IPS DF 4.7 (cell line): ENCODE results near the gene SLC39A11.

ENCODE experiments used
- DNase-seq: peaks from one replicate; pipeline ENCODE4 v3.0.0-alpha.2; 2013; ENCODE audit warnings: low spot score; ENCODE audit errors: extremely low read depth

Gene SLC39A11

DNA sequence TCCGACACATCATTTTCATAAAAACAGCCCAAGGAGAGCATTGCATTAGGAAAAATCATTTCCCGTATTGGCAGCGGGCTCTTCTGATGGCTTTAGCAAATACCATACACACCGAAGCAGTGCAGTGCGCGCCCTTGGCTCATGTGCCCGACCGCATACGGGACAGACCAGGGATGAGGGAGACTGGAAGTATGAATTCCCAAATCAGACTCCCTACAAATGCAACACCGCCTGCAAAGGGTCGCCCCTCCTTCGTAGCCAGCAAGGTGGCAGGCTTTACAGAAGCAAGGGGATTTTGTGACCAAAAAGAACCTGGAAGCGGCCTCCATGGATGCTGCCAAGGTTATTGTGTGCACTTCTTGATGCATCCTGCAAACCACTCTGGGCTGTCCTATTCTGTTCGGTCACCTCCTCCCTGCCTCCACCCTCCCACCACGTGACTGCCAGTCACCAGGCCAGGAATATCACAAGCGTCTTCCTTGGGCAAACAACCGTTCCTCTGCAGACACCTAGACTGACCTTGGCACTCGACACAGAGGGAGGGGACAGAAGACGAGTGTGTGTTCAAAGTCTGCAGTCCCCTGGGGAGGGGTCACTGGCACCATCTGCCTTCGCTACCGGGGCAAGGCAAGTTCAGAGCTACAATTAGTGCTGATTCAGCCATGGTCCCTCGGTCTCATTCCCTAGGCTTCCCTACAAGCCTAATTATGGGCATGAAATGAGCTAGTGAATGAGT lies 460.4 kb downstream of the SLC39A11 start:
- DNase-seq: no peak

DNA sequence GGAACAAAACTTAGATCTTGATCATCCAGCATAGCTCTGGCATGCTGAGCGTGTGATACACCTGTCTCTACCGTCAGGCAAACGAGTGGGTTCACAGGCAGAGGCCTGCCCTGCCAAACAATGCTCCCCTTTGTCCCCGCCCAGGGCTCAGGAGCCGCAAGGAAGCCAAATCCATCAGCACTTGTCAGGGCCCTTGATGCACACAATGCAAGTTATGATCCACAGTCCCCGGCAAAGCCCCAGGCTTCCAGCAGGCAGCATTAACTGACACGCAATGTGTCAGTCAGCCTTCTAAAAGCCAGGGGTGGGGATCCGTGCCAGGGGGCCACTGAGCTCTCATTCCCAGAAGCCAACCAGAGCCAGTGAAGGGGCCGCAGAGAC lies 460.9 kb downstream of the SLC39A11 start:
- DNase-seq: no peak

DNA sequence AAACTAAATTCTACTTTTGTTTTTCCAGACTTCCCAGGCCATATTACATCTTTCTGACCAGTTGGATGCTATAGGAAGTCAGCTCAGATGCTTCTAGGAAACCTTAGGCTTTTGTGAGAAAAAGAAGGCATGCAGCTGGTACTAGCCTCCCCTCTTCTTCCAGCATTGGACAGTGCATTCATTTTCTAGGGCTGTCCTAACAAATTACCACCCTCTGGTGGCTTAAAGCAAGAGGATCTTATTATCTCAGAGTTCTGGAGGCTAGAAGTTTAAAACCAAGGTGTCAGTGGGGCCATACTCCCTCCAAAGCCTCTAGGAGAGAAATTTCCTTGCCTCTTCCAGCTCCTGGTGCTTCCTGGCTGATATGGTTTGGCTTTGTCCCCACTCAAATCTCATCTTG lies 467.8 kb downstream of the SLC39A11 start:
- no peak for DNase-seq

- DNase-seq: no peak
Measured at GRCh38 chr17:72624226-72624625, 468.3 kb downstream of the SLC39A11 start.

- no peak for DNase-seq
Measured at GRCh38 chr17:72622661-72623433, 469.6 kb downstream of the SLC39A11 start.

- DNase-seq: no peak
Measured at GRCh38 chr17:72619976-72620650, 472.4 kb downstream of the SLC39A11 start.

GRCh38 chr17:72618001-72618509 lies 474.4 kb downstream of the SLC39A11 start:
- DNase-seq: no peak

GRCh38 chr17:72617557-72617956 lies 474.9 kb downstream of the SLC39A11 start:
- DNase-seq: no peak

GRCh38 chr17:72616447-72616846 lies 476.0 kb downstream of the SLC39A11 start:
- no peak for DNase-seq

- no peak for DNase-seq
Measured at GRCh38 chr17:72615627-72615991, 476.9 kb downstream of the SLC39A11 start.

DNA sequence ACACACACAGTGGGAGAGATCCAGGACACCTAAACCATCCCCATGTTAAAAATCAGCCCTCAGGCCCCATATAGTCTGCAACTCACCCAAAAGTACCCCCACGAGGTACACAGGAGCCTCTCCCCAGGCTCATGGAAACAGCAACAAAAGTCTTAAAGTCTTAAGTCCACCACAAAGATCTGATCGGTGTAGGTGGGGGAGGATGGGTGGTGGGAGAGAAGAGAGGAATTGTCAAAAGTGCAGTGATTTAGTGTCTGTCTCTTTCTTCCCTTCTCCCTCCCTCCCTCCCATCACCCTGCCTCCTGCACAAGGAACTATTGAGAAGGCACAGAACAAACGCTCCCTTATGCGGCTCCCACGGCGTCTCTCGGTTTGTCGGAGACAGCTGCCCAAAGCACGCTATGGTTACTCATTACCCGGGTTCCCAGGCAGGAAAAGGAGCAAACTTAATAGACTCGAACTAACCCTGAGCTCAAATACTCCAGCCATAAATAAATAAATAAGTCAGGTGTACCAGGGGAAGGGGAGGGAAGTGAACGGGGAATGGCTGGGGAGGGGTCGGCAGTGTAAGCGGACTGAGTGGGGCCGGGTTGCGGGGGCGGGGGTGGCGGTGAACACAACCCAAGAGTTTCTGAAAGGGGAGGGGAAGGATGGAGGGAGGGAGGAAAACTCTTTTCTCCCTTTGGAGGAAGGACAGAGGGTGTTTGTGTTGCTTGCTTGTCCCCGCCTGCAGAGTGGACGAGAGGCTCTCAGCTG lies 477.4 kb downstream of the SLC39A11 start:
- DNase-seq: no peak

DNA sequence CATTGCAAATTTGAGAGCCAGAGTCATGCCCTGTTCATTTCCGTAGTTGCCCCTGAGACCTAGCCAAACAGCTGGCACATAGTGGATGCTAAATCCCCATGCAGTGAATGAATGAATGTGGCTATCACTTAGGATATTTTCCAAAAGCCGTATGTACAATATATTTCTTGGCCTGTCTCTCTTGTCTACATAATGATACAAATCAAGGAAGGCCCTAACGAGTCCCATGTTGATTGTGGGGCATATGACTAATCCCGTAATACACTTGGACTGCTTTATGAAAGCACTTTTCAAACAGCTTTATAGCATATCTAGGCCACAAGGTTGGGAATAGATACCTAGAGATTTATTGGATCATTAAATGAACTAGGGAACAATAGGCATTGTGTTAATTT lies 478.0 kb downstream of the SLC39A11 start:
- DNase-seq: no peak

DNA sequence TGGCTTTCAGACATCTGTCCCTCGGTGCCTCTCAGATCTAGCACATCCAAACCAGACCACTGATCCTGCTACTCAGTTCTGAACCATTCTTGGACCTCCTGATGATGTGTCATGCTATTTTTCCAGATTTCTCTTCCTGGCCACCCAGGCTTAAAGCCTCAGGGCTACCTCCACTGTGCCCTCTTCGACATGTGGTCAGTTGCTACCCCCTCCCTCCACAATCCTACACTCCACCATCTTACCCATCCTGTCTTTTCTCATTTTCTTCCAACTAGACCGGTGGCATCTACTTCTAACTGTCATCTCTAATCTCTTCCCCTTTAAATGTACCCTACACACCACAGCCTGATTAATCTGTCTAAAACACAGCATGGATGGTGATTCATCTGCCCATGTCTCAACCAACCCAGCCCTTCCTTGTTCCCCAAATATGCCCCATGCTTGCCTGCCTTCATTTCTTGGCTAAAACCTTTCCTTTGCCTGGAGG lies 478.6 kb downstream of the SLC39A11 start:
- DNase-seq: no peak

DNA sequence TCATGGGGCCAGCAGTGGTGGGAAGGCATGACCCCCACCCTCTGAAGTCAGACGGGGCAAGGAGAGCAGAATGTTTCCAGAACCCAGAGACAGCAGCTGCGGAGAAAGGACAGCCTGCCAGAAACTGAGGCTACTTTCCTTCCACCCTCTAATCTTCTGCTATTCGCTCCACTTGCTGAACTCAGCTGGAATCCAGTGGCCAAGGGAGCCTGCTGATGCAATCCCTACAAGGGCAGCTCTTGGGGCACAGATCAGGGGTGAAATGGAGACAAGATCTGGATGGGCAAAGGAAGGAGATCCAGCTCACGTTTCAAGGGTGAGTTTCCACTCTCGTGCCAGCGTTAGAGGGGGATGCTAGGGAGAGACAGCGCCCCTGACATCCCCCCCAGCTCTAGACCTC lies 479.1 kb downstream of the SLC39A11 start:
- no peak for DNase-seq

- DNase-seq: no peak
Measured at GRCh38 chr17:72611172-72611571, 481.3 kb downstream of the SLC39A11 start.

GRCh38 chr17:72609501-72609900 lies 483.0 kb downstream of the SLC39A11 start:
- no peak for DNase-seq

DNA sequence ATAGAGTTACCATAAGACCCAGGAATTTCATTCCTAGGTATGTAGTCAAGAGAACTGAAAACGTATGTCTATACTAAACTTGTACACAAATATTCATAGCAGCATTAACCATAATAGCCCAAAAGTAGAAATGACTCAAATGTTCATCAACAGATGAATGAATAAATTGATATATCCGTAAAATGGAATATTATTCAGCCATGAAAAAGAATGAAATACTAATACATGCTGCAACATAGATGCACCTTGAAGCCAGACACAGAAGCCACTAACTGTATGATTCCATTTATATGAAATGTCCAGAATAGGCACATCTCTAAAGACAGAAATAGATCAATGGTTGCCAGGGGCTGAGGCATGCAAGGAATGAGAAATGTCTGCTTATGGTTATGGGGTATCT lies 484.1 kb downstream of the SLC39A11 start:
- DNase-seq: no peak

DNA sequence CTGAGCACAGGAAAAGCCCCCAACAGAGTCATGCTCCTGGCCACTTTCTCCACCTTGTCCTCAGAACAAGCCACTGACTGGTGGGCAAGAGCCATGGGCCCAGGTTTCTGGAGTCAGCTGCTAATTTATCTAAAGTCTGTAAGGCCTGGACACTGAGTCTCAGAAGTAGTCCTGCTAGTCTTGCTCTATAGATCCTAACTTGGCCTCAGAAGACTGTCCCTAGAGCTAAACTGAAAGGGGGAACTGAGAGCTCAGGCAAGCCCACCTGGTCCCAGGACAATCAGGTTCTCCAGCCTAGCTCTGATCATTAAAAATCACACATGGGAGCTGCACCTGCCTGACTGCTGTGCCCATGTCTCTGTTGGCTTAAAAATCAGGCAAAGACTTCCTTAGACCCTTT lies 485.8 kb downstream of the SLC39A11 start:
- DNase-seq: no peak

GRCh38 chr17:72605543-72605942 lies 486.9 kb downstream of the SLC39A11 start:
- DNase-seq: no peak

DNA sequence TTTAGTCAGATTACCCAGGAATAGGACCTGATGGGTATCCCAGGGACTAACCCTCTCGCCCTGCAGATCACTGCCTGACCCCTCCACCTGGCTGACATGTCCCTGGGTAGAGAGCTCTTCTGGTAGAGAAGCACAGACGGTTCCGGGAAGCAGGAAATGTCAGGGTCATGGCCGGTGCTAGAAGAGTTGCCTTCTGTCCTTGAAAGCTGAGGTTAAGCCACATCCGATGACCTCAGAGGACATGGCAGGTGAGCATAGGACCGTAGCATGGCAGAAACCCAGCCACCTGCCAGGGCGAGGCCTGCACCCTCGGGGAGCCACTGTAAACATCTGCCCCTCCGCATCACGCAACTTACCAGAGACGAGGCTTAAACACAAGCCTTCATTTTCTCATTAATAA lies 488.0 kb downstream of the SLC39A11 start:
- no peak for DNase-seq
